VCaP (cell line): ENCODE measurements around the gene TICAM2.

Source experiments
- H3K27ac ChIP-seq: fragments of 450-650 bp; 2 replicates; pipeline ENCODE4 v1.5.1; 2017
- TF ChIP-seq, protein P1 (sequence below): fragments of 450-650 bp; conservative IDR thresholded peaks from 2 replicates; pipeline ENCODE4 v1.5.1; 2017; ENCODE audit warnings: mild to moderate bottlenecking, moderate library complexity

TICAM2 gene

GRCh38 chr5:115588640-115589039 lies 13.6 kb downstream of the TICAM2 start:
- TF ChIP-seq, protein P1, sequence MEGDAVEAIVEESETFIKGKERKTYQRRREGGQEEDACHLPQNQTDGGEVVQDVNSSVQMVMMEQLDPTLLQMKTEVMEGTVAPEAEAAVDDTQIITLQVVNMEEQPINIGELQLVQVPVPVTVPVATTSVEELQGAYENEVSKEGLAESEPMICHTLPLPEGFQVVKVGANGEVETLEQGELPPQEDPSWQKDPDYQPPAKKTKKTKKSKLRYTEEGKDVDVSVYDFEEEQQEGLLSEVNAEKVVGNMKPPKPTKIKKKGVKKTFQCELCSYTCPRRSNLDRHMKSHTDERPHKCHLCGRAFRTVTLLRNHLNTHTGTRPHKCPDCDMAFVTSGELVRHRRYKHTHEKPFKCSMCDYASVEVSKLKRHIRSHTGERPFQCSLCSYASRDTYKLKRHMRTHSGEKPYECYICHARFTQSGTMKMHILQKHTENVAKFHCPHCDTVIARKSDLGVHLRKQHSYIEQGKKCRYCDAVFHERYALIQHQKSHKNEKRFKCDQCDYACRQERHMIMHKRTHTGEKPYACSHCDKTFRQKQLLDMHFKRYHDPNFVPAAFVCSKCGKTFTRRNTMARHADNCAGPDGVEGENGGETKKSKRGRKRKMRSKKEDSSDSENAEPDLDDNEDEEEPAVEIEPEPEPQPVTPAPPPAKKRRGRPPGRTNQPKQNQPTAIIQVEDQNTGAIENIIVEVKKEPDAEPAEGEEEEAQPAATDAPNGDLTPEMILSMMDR: no peak
- peak overlapping the region; percentile 39; the same call in 1 of the 2 replicates for H3K27ac ChIP-seq

DNA sequence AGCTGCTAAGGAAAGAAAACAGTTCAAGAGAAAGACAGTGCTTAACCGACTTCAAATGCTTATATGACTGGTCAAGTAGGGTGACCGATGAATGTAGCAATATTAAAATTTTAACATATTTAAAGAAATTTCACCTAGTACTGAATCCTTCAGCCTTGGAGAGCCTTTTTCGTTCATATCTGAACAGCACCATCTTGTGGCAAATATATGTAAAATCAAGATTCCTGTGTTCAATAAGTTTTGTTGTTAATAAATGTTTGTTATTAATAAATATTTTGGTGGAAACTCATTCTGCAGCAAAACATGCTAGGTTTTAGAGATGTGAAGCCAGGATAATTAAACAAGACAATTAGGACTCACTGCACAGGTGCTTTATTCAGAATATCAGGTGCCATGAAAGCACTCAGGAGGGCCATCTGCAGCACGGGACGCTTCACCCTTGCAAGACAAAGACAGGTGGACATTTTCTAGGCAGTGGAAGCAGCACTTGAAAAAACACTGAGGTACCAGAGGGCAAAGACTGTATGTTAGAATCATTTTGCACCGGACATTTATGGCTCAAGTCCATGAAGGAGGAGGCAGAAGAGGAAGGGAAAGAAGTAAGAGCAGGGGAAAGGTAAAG lies 15.6 kb downstream of the TICAM2 start:
- TF ChIP-seq, protein P1: peak; percentile 70
- H3K27ac ChIP-seq: no peak overlapping the region

DNA sequence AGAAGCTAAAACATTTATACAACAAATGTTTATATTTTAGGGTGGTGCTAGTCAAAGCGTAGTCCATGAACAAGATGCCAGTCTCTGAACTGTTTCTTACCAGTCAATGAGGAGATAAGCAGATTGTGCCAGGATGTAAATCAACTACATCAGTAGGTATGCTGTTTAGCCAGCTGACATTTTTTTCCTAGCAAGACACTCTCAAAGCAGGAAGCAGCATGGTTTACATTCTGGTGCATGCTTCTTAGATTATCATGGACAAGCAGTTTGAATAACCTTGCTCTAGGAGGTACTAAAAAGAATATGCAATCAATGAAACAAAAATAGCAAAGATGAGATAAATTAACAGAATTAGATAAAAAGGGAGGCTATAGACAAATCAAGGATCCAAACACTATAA lies 17.0 kb downstream of the TICAM2 start:
- TF ChIP-seq, protein P1: no peak
- H3K27ac ChIP-seq: no peak overlapping the region

DNA sequence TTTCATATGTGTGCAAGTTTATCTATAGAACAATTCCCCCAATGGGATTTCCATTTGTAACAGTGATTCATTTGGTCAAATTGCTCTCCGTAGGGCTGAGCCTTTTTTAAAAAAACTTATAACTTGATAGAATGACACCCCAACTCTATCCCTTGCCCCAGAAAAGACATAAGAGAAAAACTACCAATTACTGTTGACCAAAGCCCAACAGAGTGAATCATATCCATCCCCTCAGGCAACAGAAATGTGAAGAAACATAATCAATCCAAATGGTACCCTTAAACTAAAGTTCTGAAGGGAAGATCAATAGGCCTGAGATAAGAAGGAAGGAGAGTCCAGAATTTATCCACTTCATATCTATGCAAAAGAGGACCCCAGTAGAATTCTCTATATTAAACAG lies 17.8 kb downstream of the TICAM2 start:
- TF ChIP-seq, protein P1: no peak
- no peak overlapping the region for H3K27ac ChIP-seq

- TF ChIP-seq, protein P1: no peak
- no peak overlapping the region for H3K27ac ChIP-seq
Measured at GRCh38 chr5:115583474-115583873, 18.8 kb downstream of the TICAM2 start.

DNA sequence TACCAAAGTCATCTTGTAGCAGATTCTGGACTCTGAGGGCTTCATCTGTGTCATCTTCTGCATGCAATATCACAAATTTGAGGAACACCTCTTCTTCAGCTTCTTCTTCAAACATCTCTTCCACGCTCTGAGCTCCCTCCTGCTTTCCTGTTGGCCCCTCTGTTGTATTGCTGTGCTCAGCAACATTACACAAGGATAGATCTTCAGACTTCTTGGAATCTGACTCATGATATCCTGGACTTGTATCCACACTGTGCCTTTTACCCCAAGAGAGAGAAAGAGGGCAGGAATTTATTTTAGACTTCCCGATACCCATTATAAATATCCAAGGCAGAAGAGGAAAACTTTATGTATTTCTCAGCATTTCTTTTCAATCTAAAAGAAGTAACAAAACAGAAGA lies 21.3 kb downstream of the TICAM2 start:
- no peak overlapping the region for H3K27ac ChIP-seq
- TF ChIP-seq, protein P1: no peak

- H3K27ac ChIP-seq: no peak overlapping the region
- TF ChIP-seq, protein P1: no peak
Measured at GRCh38 chr5:115579747-115580173, 22.5 kb downstream of the TICAM2 start.
